Upper lobe of left lung (tissue), 4 donors: ENCODE data around the gene HSD11B1L.

ENCODE experiments used
- CTCF ChIP-seq, 6 experiments: fragments of 450-650 bp in 4 of 6; fragments of 200-600 bp in 2 of 6; sonication (generic) in 2 of 6; IDR thresholded peaks; one replicate each; pipeline ENCODE4 v1.5.1; 2016 to 2019; ENCODE audit warnings: antibody characterized with exemption in 6 of 6
- POLR2A ChIP-seq, 4 donors: fragments of 450-650 bp; IDR thresholded peaks; one replicate each; pipeline ENCODE4 v1.5.1; 2016 to 2017; ENCODE audit warnings: antibody characterized with exemption in 4 of 4, mild to moderate bottlenecking in 2 of 4
- POLR2AphosphoS5 ChIP-seq, 2 donors: sonication (generic); formaldehyde crosslinking; IDR thresholded peaks; one replicate each; pipeline ENCODE4 v1.5.1; 2017; ENCODE audit warnings: antibody characterized with exemption in 2 of 2

GRCh38 chr19:5667751-5668271 lies 13.0 kb upstream of the HSD11B1L start:
- TF ChIP-seq POLR2A (IDR thresholded peaks at IDR 0.05) (no peak), CTCF (IDR thresholded peaks at IDR 0.05) (no peak), POLR2AphosphoS5 (IDR thresholded peaks at IDR 0.05) (no peak)
